OCI-LY1 (cell line): ENCODE results near the gene AUH.

ENCODE experiments used
- H2AFZ ChIP-seq: fragments of 200-600 bp; sonication (generic), shearing (Covaris generic); 2 replicates; pipeline ENCODE4 v1.6.0; 2014; ENCODE audit warnings: antibody characterized with exemption, mild to moderate bottlenecking, low read length
- H3F3A ChIP-seq: fragments of 200-600 bp; sonication (generic), shearing (Covaris generic); 2 replicates; pipeline ENCODE4 v1.6.0; 2014; ENCODE audit warnings: mild to moderate bottlenecking, antibody characterized with exemption, low read length, moderate library complexity; ENCODE audit not compliant: insufficient read depth
- H3K27ac ChIP-seq: fragments of 200-600 bp; sonication (generic); 2 replicates; pipeline ENCODE4 v1.5.1; 2014; ENCODE audit warnings: low read length, mixed run types, mild to moderate bottlenecking, low read depth; ENCODE audit not compliant: poor library complexity, severe bottlenecking
- H3K27me3 ChIP-seq: fragments of 200-600 bp; sonication (generic); 2 replicates; pipeline ENCODE4 v1.6.0; 2014; ENCODE audit warnings: antibody characterized with exemption, mild to moderate bottlenecking, low read length, moderate library complexity; ENCODE audit not compliant: insufficient read depth
- H3K36me3 ChIP-seq: fragments of 200-600 bp; sonication (generic); 2 replicates; pipeline ENCODE4 v1.6.1; 2014; ENCODE audit warnings: mild to moderate bottlenecking, antibody characterized with exemption, low read length, moderate library complexity, mixed read lengths; ENCODE audit not compliant: insufficient read depth
- H3K4me1 ChIP-seq: fragments of 200-600 bp; sonication (generic); 2 replicates; pipeline ENCODE4 v1.5.1; 2014; ENCODE audit warnings: mild to moderate bottlenecking, low read length, moderate library complexity; ENCODE audit not compliant: insufficient read depth, severe bottlenecking
- H3K4me2 ChIP-seq: fragments of 200-600 bp; sonication (generic), shearing (Covaris generic); 2 replicates; pipeline ENCODE4 v1.6.1; 2014; ENCODE audit warnings: low read length
- H3K4me3 ChIP-seq: fragments of 200-600 bp; sonication (generic); 2 replicates; pipeline ENCODE4 v1.5.1; 2014; ENCODE audit warnings: low read length, low read depth, mild to moderate bottlenecking, mixed read lengths; ENCODE audit not compliant: poor library complexity, severe bottlenecking
- H3K79me2 ChIP-seq: fragments of 200-600 bp; shearing (Covaris generic); 2 replicates; pipeline ENCODE4 v1.6.1; 2016; ENCODE audit warnings: mixed run types, low read length, mixed read lengths; ENCODE audit not compliant: insufficient read depth
- H3K9ac ChIP-seq: fragments of 200-600 bp; sonication (generic), shearing (Covaris generic); 2 replicates; pipeline ENCODE4 v1.6.1; 2014; ENCODE audit warnings: mild to moderate bottlenecking, low read length, mixed read lengths
- H3K9me2 ChIP-seq: fragments of 200-600 bp; sonication (generic), shearing (Covaris generic); 2 replicates; pipeline ENCODE4 v1.6.1; 2014; ENCODE audit warnings: low read depth, mild to moderate bottlenecking, low read length, mixed read lengths
- H3K9me3 ChIP-seq: fragments of 200-600 bp; shearing (Covaris generic); 2 replicates; pipeline ENCODE4 v1.6.1; 2014; ENCODE audit warnings: low read length, mixed read lengths
- H4K20me1 ChIP-seq: fragments of 200-600 bp; sonication (generic), shearing (Covaris generic); 2 replicates; pipeline ENCODE4 v1.6.0; 2016; ENCODE audit warnings: mild to moderate bottlenecking, low read length; ENCODE audit not compliant: insufficient read depth
- CTCF ChIP-seq: fragments of 200-600 bp; sonication (generic), shearing (Covaris generic); IDR thresholded peaks from 2 replicates; pipeline ENCODE4 v1.5.1; 2017; ENCODE audit warnings: mild to moderate bottlenecking, antibody characterized with exemption, low read length, moderate library complexity, mixed read lengths
- EZH2 ChIP-seq: fragments of 200-600 bp; sonication (generic), shearing (Covaris generic); IDR thresholded peaks from 2 replicates; pipeline ENCODE4 v1.8.0; 2017; ENCODE audit warnings: borderline replicate concordance, mixed run types, mild to moderate bottlenecking, antibody characterized with exemption, low read length, moderate library complexity, mixed read lengths

The AUH gene

GRCh38 chr9:91308191-91308590 lies 53.5 kb downstream of the AUH start:
- H3K27me3 ChIP-seq = no peaks in the 10 kb centered on the region
- peaks cover 10% of the 10 kb centered on the region for H3K4me1 ChIP-seq
- no peaks in the 10 kb centered on the region for H3K9me3 ChIP-seq
- H3K9ac ChIP-seq = no peak overlapping the region
- no peak overlapping the region for H2AFZ ChIP-seq
- H4K20me1 ChIP-seq = no peaks in the 10 kb centered on the region
- no peaks in the 10 kb centered on the region for H3K79me2 ChIP-seq
- no peak overlapping the region for H3K27ac ChIP-seq
- no peaks in the 10 kb centered on the region; the same call in 1 of the 2 replicates for H3K36me3 ChIP-seq
- TF ChIP-seq CTCF (no peak), EZH2 (no peak)
- no peak overlapping the region for H3K4me2 ChIP-seq
- H3F3A ChIP-seq = no peaks in the 10 kb centered on the region
- H3K4me3 ChIP-seq = no peak overlapping the region
- no peaks in the 10 kb centered on the region for H3K9me2 ChIP-seq

GRCh38 chr9:91307279-91307678 lies 54.4 kb downstream of the AUH start:
- H3K4me2 ChIP-seq = no peak overlapping the region
- no peak overlapping the region for H3K9ac ChIP-seq
- TF ChIP-seq CTCF (no peak), EZH2 (no peak)
- peak overlapping the region; percentile 27 for H3K27ac ChIP-seq
- no peaks in the 10 kb centered on the region for H3K79me2 ChIP-seq
- no peaks in the 10 kb centered on the region for H3K27me3 ChIP-seq
- H2AFZ ChIP-seq = no peak overlapping the region
- peaks cover 10% of the 10 kb centered on the region for H3K4me1 ChIP-seq
- no peaks in the 10 kb centered on the region for H3K9me2 ChIP-seq
- no peaks in the 10 kb centered on the region for H3K9me3 ChIP-seq
- no peaks in the 10 kb centered on the region for H4K20me1 ChIP-seq
- no peaks in the 10 kb centered on the region; the same call in 1 of the 2 replicates for H3K36me3 ChIP-seq
- H3F3A ChIP-seq = no peaks in the 10 kb centered on the region
- no peak overlapping the region for H3K4me3 ChIP-seq

GRCh38 chr9:91306296-91306630 lies 55.5 kb downstream of the AUH start:
- no peaks in the 10 kb centered on the region for H4K20me1 ChIP-seq
- no peak overlapping the region for H3K4me2 ChIP-seq
- no peaks in the 10 kb centered on the region for H3K9me2 ChIP-seq
- H3K9me3 ChIP-seq = no peaks in the 10 kb centered on the region
- no peak overlapping the region for H2AFZ ChIP-seq
- no peaks in the 10 kb centered on the region for H3K79me2 ChIP-seq
- no peaks in the 10 kb centered on the region for H3F3A ChIP-seq
- H3K4me1 ChIP-seq = peaks cover 10% of the 10 kb centered on the region
- no peak for TF ChIP-seq CTCF
- no peak for TF ChIP-seq EZH2
- H3K27ac ChIP-seq = peak overlapping the region; percentile 8
- no peaks in the 10 kb centered on the region for H3K27me3 ChIP-seq
- H3K4me3 ChIP-seq = no peak overlapping the region
- no peak overlapping the region for H3K9ac ChIP-seq
- H3K36me3 ChIP-seq = no peaks in the 10 kb centered on the region; the same call in 1 of the 2 replicates
